ENCODE data around the gene TTI1.
"Not testable (repeated sequence)": the region's sequence is repeated elsewhere in the genome, so short reads cannot be mapped to it uniquely, and the experiment has no call there.

Gene TTI1

DNA sequence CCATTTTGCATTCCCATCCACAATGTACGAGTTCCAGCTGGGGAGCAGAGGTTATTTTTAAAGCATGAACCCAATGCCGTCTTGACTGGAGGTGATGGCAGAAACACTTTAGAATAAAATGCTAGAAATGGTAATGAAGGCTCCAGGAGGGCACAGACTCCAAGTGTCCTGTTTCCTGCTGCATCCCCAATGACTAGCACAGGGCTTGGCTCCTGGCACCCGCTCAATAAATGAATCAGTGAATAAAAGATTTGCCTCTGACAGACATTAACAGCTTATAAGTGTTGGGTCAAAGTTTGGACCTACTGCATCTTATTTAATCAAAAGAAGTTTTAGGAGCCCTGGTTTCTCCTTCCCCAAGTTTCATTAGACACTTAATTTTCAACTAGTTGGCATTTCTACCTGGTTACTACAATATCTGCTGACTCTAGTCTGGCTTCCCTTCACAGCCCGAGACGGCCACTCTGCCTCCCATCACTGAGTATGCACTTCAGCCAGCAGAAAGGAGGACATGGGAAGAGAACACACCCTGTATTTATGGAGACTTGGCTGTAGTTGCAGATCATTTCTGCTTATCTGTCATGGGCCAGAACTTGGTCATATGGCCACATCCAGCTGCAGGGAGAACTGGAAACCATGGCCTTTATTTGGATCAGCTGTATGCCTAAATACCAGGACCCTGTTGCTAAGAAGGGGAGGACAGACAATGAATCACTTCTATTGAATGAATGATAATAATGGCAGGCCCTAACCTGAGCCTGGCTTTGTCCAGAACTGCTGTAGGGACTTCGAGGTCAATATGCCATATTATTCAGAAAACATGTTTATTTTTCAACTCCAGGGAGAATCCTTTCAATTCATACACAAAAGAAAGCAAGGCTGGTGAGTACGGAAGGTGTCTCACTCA, 63.1 kb downstream of the TTI1 start:
- no peak for DNase-seq (ENCODE audit: low read depth in 2 of 2)

- no peak for DNase-seq (ENCODE audit: low read depth in 2 of 2)
These were observed 64.3 kb downstream of the TTI1 start for GRCh38 chr20:37968841-37969401.

DNA sequence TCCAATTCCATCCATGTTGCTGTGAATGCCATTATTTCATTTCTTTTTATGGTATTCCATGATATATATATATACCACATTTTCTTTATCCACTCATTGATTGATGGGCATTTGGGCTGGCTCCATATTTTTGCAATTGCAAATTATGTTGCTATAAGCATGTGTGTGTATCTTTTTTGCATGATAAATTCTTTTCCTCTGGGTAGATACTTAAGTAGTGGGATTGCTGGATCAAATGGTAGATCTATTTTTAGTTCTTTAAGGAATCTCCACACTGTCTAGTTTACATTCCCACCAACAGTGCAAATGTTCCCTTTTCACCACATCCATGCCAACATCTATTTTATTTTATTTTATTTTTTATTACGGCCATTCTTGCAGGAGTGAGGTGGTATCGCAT, 69.8 kb downstream of the TTI1 start:
- DNase-seq (ENCODE audit: low read depth in 2 of 2) = not testable (repeated sequence)

DNA sequence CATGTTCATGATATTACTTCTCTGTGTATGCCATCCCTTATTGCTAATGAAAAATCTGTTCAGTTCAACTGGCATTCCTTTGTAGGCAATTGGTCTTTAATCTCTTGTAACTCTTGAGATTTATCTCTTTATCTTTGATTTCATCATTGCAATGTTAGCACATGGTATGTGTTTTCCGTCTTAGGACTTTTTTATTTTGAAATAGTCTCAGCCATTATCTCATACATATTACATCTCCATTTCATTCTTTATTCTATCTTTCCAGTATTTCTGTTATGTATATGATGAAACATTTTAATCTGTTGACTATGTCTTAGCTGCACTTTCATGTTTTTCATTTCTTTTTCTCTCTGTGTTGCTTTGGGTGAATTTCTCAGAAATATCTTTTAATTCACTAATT, 72.2 kb downstream of the TTI1 start:
- DNase-seq (ENCODE audit: low read depth in 2 of 2) = no peak

DNA sequence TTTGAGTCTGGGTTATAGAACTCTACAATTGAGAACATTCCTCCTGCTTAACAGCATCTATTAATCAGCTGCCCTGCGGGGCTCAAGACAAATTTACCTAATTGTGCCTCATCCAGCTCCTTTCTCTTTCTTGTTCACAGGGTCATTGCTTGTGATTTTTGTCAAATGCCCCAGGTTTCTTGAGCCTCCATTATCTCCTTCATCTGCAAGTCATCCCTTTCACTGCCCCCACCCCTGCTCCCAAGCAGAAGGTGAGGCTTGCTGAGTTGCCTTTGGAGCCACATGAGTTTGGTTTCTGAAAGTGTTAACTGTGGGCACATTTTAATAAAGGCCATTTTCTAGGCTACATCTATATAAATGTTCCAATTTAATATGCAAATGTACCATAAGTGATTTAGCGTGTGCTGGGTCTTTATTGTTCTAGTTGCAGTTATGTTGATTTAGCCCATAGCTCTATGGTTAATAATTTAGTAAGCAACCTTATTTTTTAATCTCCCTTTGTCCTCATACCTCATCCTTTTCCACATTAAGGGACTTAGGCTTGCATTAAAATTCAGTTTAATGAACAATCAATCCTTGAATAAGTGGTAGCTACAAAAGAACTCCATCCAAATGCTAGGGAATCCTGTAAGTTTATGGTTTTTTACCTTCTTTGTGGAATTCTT, 74.3 kb downstream of the TTI1 start:
- no peak for DNase-seq (ENCODE audit: low read depth in 2 of 2)

- DNase-seq (ENCODE audit: low read depth in 2 of 2) = no peak
These were observed 77.1 kb downstream of the TTI1 start for GRCh38 chr20:37956107-37956585.

GRCh38 chr20:37955511-37955910, 77.7 kb downstream of the TTI1 start:
- DNase-seq (ENCODE audit: low read depth in 2 of 2) = no peak

- no peak for DNase-seq (ENCODE audit: low read depth in 2 of 2)
These were observed 78.6 kb downstream of the TTI1 start for GRCh38 chr20:37954626-37955025.

DNA sequence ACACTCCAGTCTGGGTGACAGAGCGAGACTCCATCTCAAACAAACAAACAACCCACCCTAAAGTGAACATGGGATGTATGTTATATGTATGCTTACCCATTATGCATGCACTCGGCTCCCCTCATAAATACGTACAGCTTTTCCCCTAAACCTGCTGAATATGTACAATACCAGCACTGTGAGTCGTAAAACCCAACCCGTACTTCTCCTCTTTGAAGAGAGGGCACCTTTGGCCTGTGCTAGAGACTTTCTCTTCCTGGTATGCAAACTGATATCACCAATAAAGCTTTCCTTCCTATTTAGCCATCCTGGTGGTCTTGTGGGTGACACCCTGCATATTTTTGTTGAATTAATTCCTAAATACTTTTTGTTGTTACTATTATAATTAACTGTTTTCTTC, 79.1 kb downstream of the TTI1 start:
- no peak for DNase-seq (ENCODE audit: low read depth in 2 of 2)

GRCh38 chr20:37948956-37949355, 84.3 kb downstream of the TTI1 start:
- DNase-seq (ENCODE audit: low read depth in 2 of 2) = no peak

GRCh38 chr20:37947943-37948342, 85.3 kb downstream of the TTI1 start:
- DNase-seq (ENCODE audit: low read depth in 2 of 2) = no peak

GRCh38 chr20:37946946-37947345, 86.3 kb downstream of the TTI1 start:
- DNase-seq (ENCODE audit: low read depth in 2 of 2) = no peak

GRCh38 chr20:37945091-37945547, 88.1 kb downstream of the TTI1 start:
- DNase-seq (ENCODE audit: low read depth in 2 of 2) = no peak

DNA sequence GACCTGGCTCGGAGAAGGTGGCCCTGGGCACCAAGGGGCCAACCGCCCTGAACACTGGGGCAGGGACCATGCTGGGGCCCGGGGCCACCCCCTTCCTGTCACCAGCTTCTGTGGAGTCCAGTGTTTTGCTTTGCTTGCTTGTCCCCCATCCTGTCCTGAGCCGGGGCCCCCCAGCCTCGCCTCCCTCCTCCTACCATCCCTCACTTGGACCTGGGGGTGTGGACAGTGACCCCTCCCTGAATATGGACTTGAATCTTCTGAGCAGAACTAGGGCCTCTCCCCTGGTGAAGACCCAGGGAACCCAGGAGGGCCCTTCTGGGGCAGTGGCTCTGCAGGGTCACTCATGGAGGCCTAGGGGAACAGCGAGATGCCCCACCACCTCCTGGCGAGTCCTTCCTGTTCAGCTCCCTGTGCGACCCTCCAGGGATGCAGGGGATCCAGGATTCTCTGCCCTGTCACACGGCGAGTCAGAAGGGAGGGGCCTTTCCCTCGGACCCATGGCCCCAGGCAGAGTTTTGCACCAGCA, 88.7 kb downstream of the TTI1 start:
- no peak for DNase-seq (ENCODE audit: low read depth in 2 of 2)

DNA sequence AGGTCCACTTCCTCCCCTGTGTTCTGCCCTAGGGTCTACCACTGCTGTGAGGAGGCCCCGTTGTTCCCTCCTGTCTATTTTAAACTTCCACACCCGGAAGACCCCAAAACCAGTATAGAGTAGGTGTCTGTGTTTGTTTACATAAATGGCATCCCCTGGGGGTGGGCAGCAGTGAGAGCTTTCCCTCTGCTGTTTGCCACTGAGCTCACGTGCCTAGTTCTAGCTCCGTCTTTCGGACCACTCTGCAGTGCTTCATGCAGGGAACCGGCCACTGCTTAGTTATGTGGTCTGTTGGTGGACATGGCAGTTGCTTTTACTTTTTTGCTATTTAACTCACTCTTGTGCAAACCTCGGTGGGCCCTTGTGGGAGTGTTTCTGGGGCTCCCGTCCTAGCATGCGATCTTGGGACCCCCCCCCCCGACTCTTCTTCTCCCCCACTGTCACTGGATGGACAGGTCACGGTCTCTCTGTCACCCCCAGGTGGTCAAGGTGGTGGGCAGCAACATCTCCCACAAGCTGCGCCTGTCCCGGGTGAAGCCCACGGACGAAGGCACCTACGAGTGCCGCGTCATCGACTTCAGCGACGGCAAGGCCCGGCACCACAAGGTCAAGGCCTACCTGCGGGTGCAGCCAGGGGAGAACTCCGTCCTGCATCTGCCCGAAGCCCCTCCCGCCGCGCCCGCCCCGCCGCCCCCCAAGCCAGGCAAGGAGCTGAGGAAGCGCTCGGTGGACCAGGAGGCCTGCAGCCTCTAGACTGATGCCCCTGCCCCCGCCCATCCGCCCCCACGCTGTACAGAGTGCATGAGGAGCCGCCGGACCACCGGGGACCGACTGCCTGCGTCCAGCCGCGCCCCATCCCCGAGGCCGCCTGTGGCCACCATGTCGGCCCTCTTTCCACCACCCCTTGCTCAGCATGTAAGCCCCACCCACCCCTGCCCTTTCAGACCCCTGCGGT, 89.5 kb downstream of the TTI1 start:
- no peak for DNase-seq (ENCODE audit: low read depth in 2 of 2)

GRCh38 chr20:37943033-37943432, 90.2 kb downstream of the TTI1 start:
- DNase-seq (ENCODE audit: low read depth in 2 of 2) = no peak

- no peak for DNase-seq (ENCODE audit: low read depth in 2 of 2)
These were observed 91.3 kb downstream of the TTI1 start for GRCh38 chr20:37941992-37942391.

DNA sequence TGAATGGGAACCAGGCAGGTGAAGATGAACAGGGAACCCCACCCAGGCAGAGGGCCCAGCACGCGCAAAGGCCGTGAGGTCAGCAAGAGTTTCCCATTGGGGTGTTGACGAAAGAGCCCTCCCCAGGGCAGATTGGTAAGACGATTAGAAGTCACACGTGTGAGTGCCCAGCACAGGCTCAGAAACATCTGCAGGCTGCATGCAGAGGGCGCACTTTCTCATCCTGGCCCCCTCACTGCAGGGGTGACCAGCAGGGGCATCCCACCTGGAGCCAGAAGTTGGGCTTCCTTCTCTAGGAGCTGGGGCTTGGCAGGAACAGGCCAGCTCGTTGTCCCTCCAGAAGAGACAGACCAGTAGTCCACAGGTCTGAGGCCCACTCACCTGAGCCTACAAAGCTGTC, 91.9 kb downstream of the TTI1 start:
- DNase-seq (ENCODE audit: low read depth in 2 of 2) = no peak

GRCh38 chr20:37940858-37941257, 92.4 kb downstream of the TTI1 start:
- no peak for DNase-seq (ENCODE audit: low read depth in 2 of 2)

DNA sequence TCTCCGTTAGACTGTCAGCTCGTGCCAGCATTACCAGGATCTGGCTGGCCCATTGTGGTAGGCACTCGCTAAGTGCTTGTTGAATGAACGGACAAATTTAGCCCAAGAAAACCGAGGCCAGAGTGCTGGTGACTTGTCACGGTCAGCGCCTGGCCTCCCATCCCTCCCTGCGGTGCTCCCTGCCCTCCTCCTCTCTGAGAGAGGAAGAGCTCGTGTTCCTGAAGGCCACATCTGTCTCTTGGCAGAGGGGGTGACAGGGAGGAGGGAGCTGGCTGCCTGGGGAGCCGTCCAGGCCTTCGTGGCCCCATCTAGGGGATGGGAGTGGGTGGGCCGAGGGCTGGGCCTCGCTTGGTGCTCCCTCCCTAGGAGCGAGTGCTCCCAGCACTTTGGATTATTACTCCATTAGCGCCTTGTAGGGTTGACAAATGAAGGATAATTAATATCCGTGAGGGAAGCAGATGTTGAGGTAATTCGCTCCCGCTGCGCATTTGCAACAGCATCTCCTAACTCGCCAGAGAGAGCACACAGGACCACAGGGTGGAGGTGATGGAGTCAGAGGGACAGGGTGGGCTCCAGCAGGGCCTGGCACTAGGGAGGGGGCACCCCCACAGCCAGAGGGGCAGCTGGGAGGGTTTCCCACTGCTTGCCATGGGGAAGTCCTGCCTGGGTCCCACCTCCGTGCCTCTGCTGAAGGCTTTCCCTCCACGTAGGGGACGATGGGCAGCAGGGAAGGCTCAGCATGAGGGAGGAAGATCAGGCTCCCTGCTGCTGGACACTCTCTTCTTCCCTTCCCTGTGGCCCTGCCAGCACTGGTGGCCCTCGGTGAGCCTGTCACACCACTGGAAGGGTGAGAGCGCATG, 93.3 kb downstream of the TTI1 start:
- DNase-seq (ENCODE audit: low read depth in 2 of 2) = no peak

All from stimulated activated CD8-positive, alpha-beta memory T cell treated with anti-CD3 and anti-CD28 coated beads, Interleukin-2, amount 100 ng/mL, for 1 hour (primary cell).